ENCODE data around the gene APOM. TPM values are rescaled to one million over a fixed set of nuclear protein-coding genes. Genes with fewer than 3 reads are reported as not detected.

The APOM gene
- total and polyA plus RNA-seq, 4 donors = 89.8 to 587 (median 173) TPM

- DNase-seq (ENCODE audit: low spot score) = no peak
- H3K9ac ChIP-seq (ENCODE audit: low read depth in 1 of 2, low read length in 2 of 2) = no peak overlapping the region
- peak overlapping the region; percentile 65 to 82 (median 67) for H3K4me3 ChIP-seq (ENCODE audit: low read depth in 1 of 3, low read length in 3 of 3)
- H3K36me3 ChIP-seq (ENCODE audit: control insufficient read depth in 4 of 4, insufficient read depth in 3 of 4, low read depth in 1 of 4, low read length in 3 of 4) = peaks cover 0 to 7% (median 6%) of the 10 kb centered on the region in 4 donors
- WGBS = 88% methylated on average over 13 of the region's 13 CpGs
- H3K27ac ChIP-seq (ENCODE audit: low read depth in 1 of 2, low read length in 2 of 2) = peak overlapping the region; percentile 26 to 90
- H3K9me3 ChIP-seq (ENCODE audit: control insufficient read depth in 4 of 4, low read length in 3 of 4) = no peaks in the 10 kb centered on the region
- H3K27me3 ChIP-seq (ENCODE audit: control insufficient read depth in 4 of 4, insufficient read depth in 4 of 4, low read length in 3 of 4) = no peaks in the 10 kb centered on the region
- no peak for TF ChIP-seq GABPA (IDR thresholded peaks at IDR 0.05 in 1 of 2, conservative IDR thresholded peaks at IDR 0.05 in 1 of 2)
- TF ChIP-seq EGR1 (IDR thresholded peaks at IDR 0.05; ENCODE audit: low read depth in 2 of 2) = no peak
- TF ChIP-seq FOXA1 (IDR thresholded peaks at IDR 0.05) = no peak
- no peak for TF ChIP-seq SP1 (IDR thresholded peaks at IDR 0.05)
- TF ChIP-seq YY1 (IDR thresholded peaks at IDR 0.05) = no peak
- TF ChIP-seq RAD21 (IDR thresholded peaks at IDR 0.05) = no peak
- peaks cover 20 to 86% (median 72%) of the 10 kb centered on the region in 4 donors for H3K4me1 ChIP-seq (ENCODE audit: control insufficient read depth in 4 of 4, insufficient read depth in 4 of 4, low read length in 3 of 4)
Observed at GRCh38 chr6:31658983-31659648, 3.4 kb downstream of the APOM start.

DNA sequence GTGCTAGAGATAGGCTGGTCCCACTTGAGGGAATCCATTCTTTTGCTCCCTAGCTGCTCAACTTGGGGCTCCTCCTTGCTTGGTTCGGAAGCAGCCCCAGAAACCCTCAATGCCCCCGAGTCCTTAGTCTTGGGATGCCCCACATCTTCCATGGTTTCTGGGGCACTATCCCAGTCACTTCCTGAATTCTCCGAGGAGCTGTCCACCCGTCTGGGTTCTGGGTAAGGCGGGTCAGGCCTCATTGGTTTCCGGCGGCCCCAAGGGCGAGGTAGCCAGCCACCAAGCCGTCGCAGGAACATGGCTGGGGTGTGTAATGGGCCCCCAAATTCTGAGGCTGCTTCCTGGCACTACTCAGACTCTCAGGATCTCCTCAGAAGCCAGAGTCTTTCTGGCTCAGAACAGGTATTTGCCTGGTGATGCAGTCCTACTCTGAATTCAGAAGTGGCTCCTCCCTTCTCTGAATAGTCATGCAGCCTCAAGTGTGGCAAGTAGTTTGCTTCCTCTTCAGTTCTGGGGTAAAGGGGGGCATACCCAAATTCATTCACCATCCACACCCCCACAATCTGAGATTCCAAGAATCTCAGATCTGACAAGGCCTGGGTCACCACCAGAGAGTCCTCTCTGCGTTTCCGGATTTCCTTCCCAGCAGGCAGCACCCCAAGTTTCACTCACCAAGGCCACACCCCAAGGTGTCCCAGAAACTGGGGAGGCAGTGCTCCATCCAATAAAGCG is 4.1 kb downstream of the APOM start:
- peak overlapping the region; percentile 81 to 90 for H3K27ac ChIP-seq (ENCODE audit: low read depth in 1 of 2, low read length in 2 of 2)
- TF ChIP-seq REST (IDR thresholded peaks at IDR 0.05) (peak; percentile 97), ATF3 (IDR thresholded peaks at IDR 0.05) (no peak)
- 37% methylated on average over 13 of the region's 13 CpGs for WGBS
- no peaks in the 10 kb centered on the region for H3K9me3 ChIP-seq (ENCODE audit: control insufficient read depth in 4 of 4, low read length in 3 of 4)
- H3K4me3 ChIP-seq (ENCODE audit: low read depth in 1 of 3, low read length in 3 of 3) = peak overlapping the region; percentile 65 to 82 (median 67)
- H3K9ac ChIP-seq (ENCODE audit: low read depth in 1 of 2, low read length in 2 of 2) = peak overlapping the region; percentile 87 to 96
- DNase-seq (ENCODE audit: low spot score) = no peak
- peaks cover 0 to 7% (median 6%) of the 10 kb centered on the region in 4 donors for H3K36me3 ChIP-seq (ENCODE audit: control insufficient read depth in 4 of 4, insufficient read depth in 3 of 4, low read depth in 1 of 4, low read length in 3 of 4)
- no peaks in the 10 kb centered on the region for H3K27me3 ChIP-seq (ENCODE audit: control insufficient read depth in 4 of 4, insufficient read depth in 4 of 4, low read length in 3 of 4)
- peaks cover 20 to 83% (median 72%) of the 10 kb centered on the region in 4 donors for H3K4me1 ChIP-seq (ENCODE audit: control insufficient read depth in 4 of 4, insufficient read depth in 4 of 4, low read length in 3 of 4)

- Histone ChIP-seq H3K36me3 (ENCODE audit: control insufficient read depth in 4 of 4, insufficient read depth in 3 of 4, low read depth in 1 of 4, low read length in 3 of 4) (peaks cover 0 to 7% (median 6%) of the 10 kb centered on the region in 4 donors), H3K27me3 (ENCODE audit: control insufficient read depth in 4 of 4, insufficient read depth in 4 of 4, low read length in 3 of 4) (no peaks in the 10 kb centered on the region), H3K9ac (ENCODE audit: low read depth in 1 of 2, low read length in 2 of 2) (peak within 1 kb of the TSS; percentile 87 to 96), H3K9me3 (ENCODE audit: control insufficient read depth in 4 of 4, low read length in 3 of 4) (no peaks in the 10 kb centered on the region), H3K4me1 (ENCODE audit: control insufficient read depth in 4 of 4, insufficient read depth in 4 of 4, low read length in 3 of 4) (peaks cover 20 to 75% (median 64%) of the 10 kb centered on the region in 4 donors), H3K27ac (ENCODE audit: low read depth in 1 of 2, low read length in 2 of 2) (peak within 1 kb of the TSS; percentile 81 to 90), H3K4me3 (ENCODE audit: low read depth in 1 of 3, low read length in 3 of 3) (peak within 1 kb of the TSS; percentile 65 to 82 (median 67))
- DNase-seq (ENCODE audit: low spot score) = peak; percentile 87
- WGBS = under 1% methylated on average over 52 of the region's 52 CpGs
- TF ChIP-seq RXRA (IDR thresholded peaks at IDR 0.05) (no peak), RAD21 (IDR thresholded peaks at IDR 0.05) (no peak), ZBTB33 (IDR thresholded peaks at IDR 0.05) (no peak), HNF4A (conservative IDR thresholded peaks at IDR 0.05) (no peak), ATF3 (IDR thresholded peaks at IDR 0.05) (no peak), JUND (IDR thresholded peaks at IDR 0.05) (no peak), REST (IDR thresholded peaks at IDR 0.05) (peak; percentile 42)
- TF ChIP-seq, protein P1, sequence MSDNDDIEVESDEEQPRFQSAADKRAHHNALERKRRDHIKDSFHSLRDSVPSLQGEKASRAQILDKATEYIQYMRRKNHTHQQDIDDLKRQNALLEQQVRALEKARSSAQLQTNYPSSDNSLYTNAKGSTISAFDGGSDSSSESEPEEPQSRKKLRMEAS (IDR thresholded peaks at IDR 0.05) = no peak
Observed at GRCh38 chr6:31660381-31661261, 4.9 kb downstream of the APOM start, which contains the start of gene C6orf47. Gene C6orf47 (minus strand): TSS chr6:31660778. CDS start chr6:31659947, 831 bp downstream.

Measured in liver (tissue), 9 donors.